CD4-positive, alpha-beta T cell treated with Interleukin-15 for 4 hours (primary cell): ENCODE data around the gene ANXA11.
A peak's percentile ranks its signal among the peaks of the same experiment; 100 is the strongest.
"Not testable (repeated sequence)": the region's sequence is repeated elsewhere in the genome, so short reads cannot be mapped to it uniquely, and the experiment has no call there.

ENCODE experiments used
- DNase-seq: peaks from one replicate; pipeline ENCODE4 v3.0.0-alpha.2; 2020; ENCODE audit warnings: low spot score

The ANXA11 gene

DNA sequence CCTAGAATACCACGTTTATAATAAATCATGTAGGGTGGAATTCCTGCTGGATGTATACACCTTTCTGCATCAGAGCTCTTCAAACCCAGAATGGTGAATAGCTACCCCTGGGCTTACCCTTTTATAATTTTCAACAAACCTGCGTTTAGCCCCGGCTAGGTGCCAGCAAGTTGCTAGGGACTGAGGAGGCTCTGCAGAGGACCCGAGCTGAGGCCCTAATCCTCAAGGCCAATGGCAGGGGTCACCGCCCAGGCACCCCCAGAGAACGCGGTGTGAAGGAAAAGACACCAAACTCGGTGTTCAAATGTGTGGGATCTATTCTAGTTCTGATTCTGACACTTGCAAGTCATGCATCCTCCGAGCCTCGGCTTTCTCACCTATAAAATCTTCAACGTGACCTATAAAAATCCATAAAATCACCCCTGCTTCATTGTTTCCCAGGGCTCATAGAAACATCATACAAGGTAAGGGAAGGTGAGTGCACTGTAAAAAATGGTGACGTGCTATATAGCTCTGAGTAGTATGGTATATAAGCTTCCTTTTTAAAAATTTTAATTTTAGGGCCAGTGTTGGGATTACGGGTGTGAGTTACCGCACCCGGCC lies 2.5 kb upstream of the ANXA11 start:
- no peak for DNase-seq

- DNase-seq = no peak
These were observed 929 bp upstream of the ANXA11 start for GRCh38 chr10:80206277-80206655.

GRCh38 chr10:80204677-80205476 lies 460 bp downstream of the ANXA11 start:
- no peak for DNase-seq

GRCh38 chr10:80203835-80204676 lies 1.3 kb downstream of the ANXA11 start:
- DNase-seq = no peak

- peak; percentile 80 for DNase-seq
These were observed 2.2 kb downstream of the ANXA11 start for GRCh38 chr10:80202934-80203834.

DNA sequence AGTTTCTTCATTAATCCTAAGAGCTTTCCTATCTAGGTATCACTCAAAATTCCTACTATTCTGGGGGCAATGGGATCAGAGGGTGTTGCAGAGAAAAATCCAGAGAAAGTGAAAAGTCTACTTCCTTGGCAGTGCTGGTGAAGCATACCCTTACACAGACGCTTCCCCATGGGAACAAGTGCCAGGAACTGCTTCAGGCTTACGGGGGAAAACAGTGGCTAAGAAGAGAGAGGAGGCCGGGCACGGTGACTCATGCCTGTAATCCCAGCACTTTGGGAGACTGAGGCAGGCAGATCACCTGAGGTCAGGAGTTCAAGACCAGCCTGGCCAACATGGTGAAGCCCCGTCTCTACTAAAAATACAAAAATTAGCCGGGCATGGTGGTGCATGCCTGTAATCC lies 2.8 kb downstream of the ANXA11 start:
- not testable (repeated sequence) for DNase-seq

DNA sequence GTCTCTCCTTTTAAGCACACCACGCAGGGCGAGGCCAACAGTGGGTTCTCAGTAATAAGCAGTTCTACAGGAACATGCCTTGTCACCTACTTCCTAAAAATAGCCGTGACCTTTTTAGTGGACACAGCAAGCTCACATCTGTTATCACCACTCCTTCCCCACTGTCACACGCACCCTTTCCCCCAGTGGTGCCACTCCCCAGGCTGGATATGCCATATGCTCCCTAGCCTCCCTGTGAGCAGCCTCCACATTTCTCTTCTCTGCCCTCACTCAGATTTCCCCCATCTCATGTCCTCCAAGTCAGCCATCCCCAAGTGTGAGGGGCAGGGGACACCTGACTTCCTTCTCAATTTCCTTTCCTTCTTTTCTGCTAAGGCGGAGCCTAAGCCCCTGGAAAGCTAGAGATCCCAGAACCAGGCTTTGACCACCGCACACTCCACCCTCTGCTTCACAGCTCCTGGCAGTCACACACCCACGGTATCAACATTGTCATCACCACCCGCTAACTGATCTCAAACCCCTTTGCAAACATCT lies 3.7 kb downstream of the ANXA11 start:
- DNase-seq = no peak

GRCh38 chr10:80200687-80201086 lies 4.7 kb downstream of the ANXA11 start:
- DNase-seq = no peak

DNA sequence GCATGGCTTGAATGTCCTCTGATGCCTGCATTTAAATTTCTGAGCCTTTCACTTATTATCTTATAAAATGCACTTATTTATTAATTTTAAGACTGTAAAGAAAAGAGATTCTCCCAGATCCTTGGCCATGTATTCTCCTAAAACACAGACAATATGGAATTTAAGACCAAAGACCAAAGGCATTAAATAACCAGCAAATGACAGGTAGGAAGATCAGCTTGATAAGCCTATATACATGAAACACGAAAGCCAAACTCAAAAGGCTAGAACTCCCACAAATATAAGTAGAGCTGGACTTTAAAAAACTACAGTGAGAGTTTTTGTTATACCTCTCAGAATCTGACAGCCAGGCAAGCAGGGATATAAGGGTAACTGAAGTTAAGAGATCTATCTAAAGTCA lies 5.1 kb downstream of the ANXA11 start:
- no peak for DNase-seq

- no peak for DNase-seq
These were observed 5.5 kb downstream of the ANXA11 start for GRCh38 chr10:80199828-80200227.

GRCh38 chr10:80197972-80198916 lies 7.1 kb downstream of the ANXA11 start:
- DNase-seq = no peak

- DNase-seq = no peak
These were observed 8.4 kb downstream of the ANXA11 start for GRCh38 chr10:80196950-80197315.

- DNase-seq = peak; percentile 80
These were observed 8.9 kb downstream of the ANXA11 start for GRCh38 chr10:80196270-80196949.

DNA sequence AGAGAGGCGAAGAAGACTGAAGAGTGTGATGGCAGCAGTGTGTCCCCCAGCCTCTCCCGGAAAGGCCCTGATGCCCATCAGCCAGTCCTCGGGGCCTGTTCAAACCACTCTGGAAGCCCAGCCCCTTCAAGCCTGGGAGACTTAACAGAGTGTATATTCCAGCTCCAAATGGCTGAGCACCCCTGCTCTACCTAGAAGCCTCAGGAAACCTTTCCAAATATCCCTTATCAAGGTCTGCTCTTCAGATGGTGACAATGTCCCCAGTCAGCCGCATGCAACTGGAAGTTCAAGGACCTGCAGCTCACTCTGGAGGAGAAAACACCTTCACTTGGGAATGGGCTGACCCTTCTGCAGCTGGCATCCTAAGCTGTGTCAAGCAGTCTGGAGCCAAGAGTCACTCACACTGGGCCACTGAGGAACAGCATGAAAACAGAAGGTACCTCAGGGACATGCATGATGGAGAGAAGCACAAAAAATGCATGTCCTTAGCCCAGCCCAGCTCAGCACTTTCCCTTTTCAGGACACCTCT lies 10.2 kb downstream of the ANXA11 start:
- DNase-seq = no peak

- DNase-seq = no peak
These were observed 10.8 kb downstream of the ANXA11 start for GRCh38 chr10:80194373-80195045.

DNA sequence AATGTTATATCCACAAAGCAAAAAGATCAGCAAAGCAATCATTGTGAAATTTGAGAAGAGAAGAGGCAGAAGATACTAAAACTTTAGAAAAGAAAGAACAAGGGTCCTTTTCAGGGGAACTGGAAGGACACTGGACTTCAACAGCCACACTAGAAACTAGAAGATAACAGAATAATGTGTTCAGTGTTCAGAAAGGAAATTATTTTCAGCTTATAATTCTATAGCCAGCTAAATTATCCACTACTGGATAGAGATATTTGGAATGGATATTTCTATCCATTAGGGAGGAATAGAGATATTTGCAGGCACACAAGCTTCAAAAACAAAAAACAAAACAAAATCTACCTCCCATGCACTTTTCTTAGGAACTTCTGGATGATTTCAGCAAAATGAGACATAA lies 12.8 kb downstream of the ANXA11 start:
- DNase-seq = no peak

DNA sequence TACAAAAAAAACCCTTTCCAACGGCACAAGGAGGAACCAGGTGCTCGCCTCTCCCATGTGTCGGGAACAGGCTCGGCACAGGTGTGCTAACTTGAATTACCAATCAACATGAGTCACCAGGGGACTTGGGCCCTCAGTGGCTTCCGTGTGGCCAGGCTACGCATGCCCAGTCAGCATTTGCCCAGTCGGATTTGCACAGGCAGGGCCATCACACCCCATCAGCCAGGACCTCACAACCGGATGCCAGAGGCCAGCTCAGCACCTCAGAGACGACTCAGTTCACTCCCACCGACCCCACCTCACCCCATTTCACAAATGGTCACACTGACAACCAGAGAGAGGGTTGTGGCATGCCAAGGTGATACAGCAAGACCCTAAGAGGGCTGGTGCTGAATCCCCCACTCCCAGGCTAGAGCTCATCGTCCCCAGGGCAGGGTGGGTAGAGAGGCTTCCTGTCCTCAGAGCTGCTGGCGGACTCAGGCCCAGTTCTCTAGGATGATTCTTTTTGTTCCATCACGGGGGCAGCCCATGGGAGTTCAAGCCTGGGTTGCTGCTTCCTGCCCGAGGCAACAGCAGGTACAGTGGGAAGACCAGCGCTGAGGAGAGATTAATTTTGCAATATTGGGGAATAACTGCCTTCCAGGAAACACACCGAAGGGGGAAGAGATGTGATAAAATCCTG lies 13.6 kb downstream of the ANXA11 start:
- DNase-seq = peak; percentile 42

- DNase-seq = no peak
These were observed 16.6 kb downstream of the ANXA11 start for GRCh38 chr10:80188713-80189112.
